GM12878 (cell line): ENCODE measurements around the gene LILRB5. TPM values are rescaled to one million over a fixed set of nuclear protein-coding genes. Genes with fewer than 3 reads are reported as not detected.

Experiments
- ATAC-seq: fragments of 200-7000 bp; cut with Tn5 transposase; 3 replicates; pipeline ENCODE4 v1.9.1; 2020; ENCODE audit warnings: mild to moderate bottlenecking, moderate library complexity
- BruUV-seq: library from RNA; stranded (reverse); fragments of 400-500 nt; replicated peaks from 2 replicates; lab custom pipeline; 2021; lab: Mats Ljungman, UMichigan
- CTCF ChIA-PET: fragments of 300-600 bp; sonication (Branson Sonifier 250); formaldehyde crosslinking; extraction: SDS; loops from one replicate; lab custom pipeline; 2021; ENCODE audit warnings: inconsistent platforms; lab: Yijun Ruan, JAX
- POLR2A ChIA-PET: fragments of 350-600 bp; formaldehyde crosslinking; extraction: SDS; loops from one replicate; lab custom pipeline; 2021; ENCODE audit warnings: inconsistent platforms; lab: Charles Lee
- RAD21 ChIA-PET: fragments of 300-600 bp; sonication (Branson Sonifier 250); formaldehyde crosslinking; loops from one replicate; lab custom pipeline; 2023; ENCODE audit warnings: antibody characterized with exemption; ENCODE audit not compliant: unreplicated experiment; lab: Charles Lee
- SMC1A ChIA-PET: fragments of 300-600 bp; sonication (Branson Sonifier 250); formaldehyde crosslinking; loops from one replicate; lab custom pipeline; 2023; ENCODE audit not compliant: unreplicated experiment, uncharacterized antibody; lab: Charles Lee
- DNase-seq: peaks from one replicate; pipeline ENCODE4 v3.0.0-alpha.2; 2011; ENCODE audit warnings: low read depth, low spot score
- FAIRE-seq: peaks from 3 replicates; lab custom pipeline; 2011; peaks lifted over from hg19 to GRCh38; lab: Jason Lieb, UNC
- H2AFZ ChIP-seq: 2 replicates; pipeline ENCODE4 v1.6.0; 2011; ENCODE audit warnings: low read depth, low read length, control low read depth; ENCODE audit not compliant: control insufficient read depth
- H3K27ac ChIP-seq: 2 replicates; pipeline ENCODE4 v1.5.1; 2011; ENCODE audit warnings: control low read depth; ENCODE audit not compliant: control insufficient read depth, insufficient read depth
- H3K27me3 ChIP-seq, 2 experiments: replicated peaks in 1 of 2; 2 replicates each; pipeline versions ENCODE4 v1.6.0 to v1.6.1; 2011; ENCODE audit warnings: low read length in 1 of 2; ENCODE audit not compliant: control insufficient read depth in 2 of 2, insufficient read depth in 2 of 2
- H3K36me3 ChIP-seq, 2 experiments: 2 replicates each; pipeline ENCODE4 v1.5.1; 2011; ENCODE audit warnings: low read length in 1 of 2; ENCODE audit not compliant: control insufficient read depth in 2 of 2, insufficient read depth in 2 of 2
- H3K4me1 ChIP-seq: 2 replicates; pipeline ENCODE4 v1.6.1; 2011; ENCODE audit warnings: mild to moderate bottlenecking, low read length, moderate library complexity, mixed read lengths; ENCODE audit not compliant: control insufficient read depth, insufficient read depth
- H3K4me2 ChIP-seq: 2 replicates; pipeline ENCODE4 v1.6.0; 2011; ENCODE audit warnings: control low read depth; ENCODE audit not compliant: control insufficient read depth, insufficient read depth
- H3K4me3 ChIP-seq: fragments of 200-600 bp; sonication (generic); 2 replicates; pipeline ENCODE4 v1.5.1; 2016
- H3K79me2 ChIP-seq: 2 replicates; pipeline ENCODE4 v1.6.0; 2011; ENCODE audit warnings: low read length; ENCODE audit not compliant: control insufficient read depth, insufficient read depth
- H3K9ac ChIP-seq: 2 replicates; pipeline ENCODE4 v1.8.0; 2011; ENCODE audit warnings: low read length, control low read depth, mixed read lengths; ENCODE audit not compliant: control insufficient read depth, insufficient read depth
- H3K9me3 ChIP-seq: replicated peaks from 3 replicates; pipeline ENCODE4 v1.5.1; 2011; ENCODE audit warnings: mild to moderate bottlenecking, low read length; ENCODE audit not compliant: control insufficient read depth, insufficient read depth
- H4K20me1 ChIP-seq: 2 replicates; pipeline ENCODE4 v1.6.0; 2011; ENCODE audit not compliant: control insufficient read depth, insufficient read depth
- CUX1 ChIP-seq: IDR thresholded peaks from 2 replicates; pipeline ENCODE4 v1.6.1; 2012; ENCODE audit warnings: improper control_type of control experiment, low read depth, low read length; ENCODE audit not compliant: insufficient replicate concordance
- EED ChIP-seq: sonication (generic); IDR thresholded peaks from 2 replicates; pipeline ENCODE4 v1.6.1; 2016; ENCODE audit warnings: antibody characterized with exemption, low read depth
- HDAC6 ChIP-seq: fragments of 200-600 bp; sonication (generic); IDR thresholded peaks from one replicate; pipeline ENCODE4 v1.8.0; 2017; ENCODE audit warnings: antibody characterized with exemption; ENCODE audit not compliant: unreplicated experiment
- JUNB ChIP-seq: IDR thresholded peaks from 2 replicates; pipeline ENCODE4 v1.6.1; 2016; ENCODE audit warnings: antibody characterized with exemption, mild to moderate bottlenecking
- NBN ChIP-seq: fragments of 450-650 bp; IDR thresholded peaks from 2 replicates; pipeline ENCODE4 v1.6.1; 2016
- NFYA ChIP-seq: IDR thresholded peaks from 2 replicates; pipeline ENCODE4 v1.6.1; 2011; ENCODE audit warnings: low read depth, mild to moderate bottlenecking, low read length, improper control_type of control experiment, borderline replicate concordance
- NFYB ChIP-seq: IDR thresholded peaks from 2 replicates; pipeline ENCODE4 v1.6.1; 2011; ENCODE audit warnings: low read depth, mild to moderate bottlenecking, low read length, improper control_type of control experiment, moderate library complexity; ENCODE audit not compliant: insufficient read depth
- RBBP5 ChIP-seq: fragments of 200-600 bp; sonication (generic); conservative IDR thresholded peaks from 2 replicates; pipeline ENCODE4 v1.6.1; 2016
- SIN3A ChIP-seq: IDR thresholded peaks from 2 replicates; pipeline ENCODE4 v1.6.1; 2012; ENCODE audit warnings: low read depth, low read length, improper control_type of control experiment
- STAT3 ChIP-seq: IDR thresholded peaks from 2 replicates; pipeline ENCODE4 v1.6.1; 2011; ENCODE audit warnings: low read depth, low read length, improper control_type of control experiment
- YBX1 ChIP-seq: fragments of 450-650 bp; IDR thresholded peaks from 2 replicates; pipeline ENCODE4 v1.6.1; 2016; ENCODE audit warnings: antibody characterized with exemption
- WGBS: methylation state at CpG from one replicate; pipeline ENCODE4 v1.1.6; 2016; ENCODE audit warnings: low lambda C conversion rate; ENCODE audit not compliant: insufficient replicate concordance, insufficient coverage; ENCODE audit errors: missing lambda C conversion rate; 5-methylcytosine and 5-hydroxymethylcytosine counted together
- in situ Hi-C: fragments of 300-500 bp; cut with MboI; formaldehyde crosslinking; loops from 9 replicates; pipeline ENCODE4 v1.14.3; 2018; ENCODE audit warnings: mixed read lengths
- intact Hi-C: fragments of 100-400 bp; cut with micrococcal nuclease; formaldehyde crosslinking; loops from one replicate; pipeline ENCODE4 v1.14.2; 2022; ENCODE audit not compliant: unreplicated experiment
- polyA plus RNA-seq, 11 experiments: library from polyadenylated mRNA; depleted of rRNA in 4 of 11; unstranded in 6 of 11; stranded (reverse) in 5 of 11; fragments of >200 nt; fragmentation: Nextera tagmentation in 4 of 11; fragmentation: Illumina TruSeq in 1 of 11; extraction: Ambion mirVana in 4 of 11; extraction: Trizol in 1 of 11; gene quantifications; 1 replicate in 1 of 11; 2 replicates in 10 of 11; pipeline versions ENCODE4 v1.2.1 to v1.2.3, GENCODE V29; 2011 to 2016; ENCODE audit warnings: inconsistent platforms in 2 of 11, missing spikeins in 2 of 11, low read depth in 1 of 11
- total RNA-seq, 4 experiments: library from RNA; depleted of rRNA in 3 of 4; stranded (reverse); fragments of >200 nt in 3 of 4; fragmentation: Illumina TruSeq in 1 of 4; extraction: Trizol in 1 of 4; gene quantifications; 2 replicates each; pipeline versions ENCODE4 v1.2.1 to v1.2.3, GENCODE V29; 2013 to 2021
- TF ChIP-seq, protein P1 (sequence below): fragments of 450-650 bp; IDR thresholded peaks from 2 replicates; pipeline ENCODE4 v1.6.1; 2016; ENCODE audit warnings: mild to moderate bottlenecking
- TF ChIP-seq, protein P2 (sequence below): fragments of 450-650 bp; IDR thresholded peaks from 2 replicates; pipeline ENCODE4 v1.6.1; 2016; ENCODE audit warnings: mild to moderate bottlenecking, moderate library complexity, borderline replicate concordance

Gene LILRB5
- total and polyA plus RNA-seq, 10 of the 15 experiments (the other 5 are each of a cell fraction or from before 2014, with no cell fraction given) = 0.01 to 0.13 TPM; not detected in 8

GRCh38 chr19:54245936-54246335, 11.1 kb downstream of the LILRB5 start:
- TF ChIP-seq, protein P1, sequence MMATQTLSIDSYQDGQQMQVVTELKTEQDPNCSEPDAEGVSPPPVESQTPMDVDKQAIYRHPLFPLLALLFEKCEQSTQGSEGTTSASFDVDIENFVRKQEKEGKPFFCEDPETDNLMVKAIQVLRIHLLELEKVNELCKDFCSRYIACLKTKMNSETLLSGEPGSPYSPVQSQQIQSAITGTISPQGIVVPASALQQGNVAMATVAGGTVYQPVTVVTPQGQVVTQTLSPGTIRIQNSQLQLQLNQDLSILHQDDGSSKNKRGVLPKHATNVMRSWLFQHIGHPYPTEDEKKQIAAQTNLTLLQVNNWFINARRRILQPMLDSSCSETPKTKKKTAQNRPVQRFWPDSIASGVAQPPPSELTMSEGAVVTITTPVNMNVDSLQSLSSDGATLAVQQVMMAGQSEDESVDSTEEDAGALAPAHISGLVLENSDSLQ = no peak
- no peak for TF ChIP-seq CUX1
- TF ChIP-seq NFYB = no peak
- no peak for TF ChIP-seq NFYA
- TF ChIP-seq, protein P2, sequence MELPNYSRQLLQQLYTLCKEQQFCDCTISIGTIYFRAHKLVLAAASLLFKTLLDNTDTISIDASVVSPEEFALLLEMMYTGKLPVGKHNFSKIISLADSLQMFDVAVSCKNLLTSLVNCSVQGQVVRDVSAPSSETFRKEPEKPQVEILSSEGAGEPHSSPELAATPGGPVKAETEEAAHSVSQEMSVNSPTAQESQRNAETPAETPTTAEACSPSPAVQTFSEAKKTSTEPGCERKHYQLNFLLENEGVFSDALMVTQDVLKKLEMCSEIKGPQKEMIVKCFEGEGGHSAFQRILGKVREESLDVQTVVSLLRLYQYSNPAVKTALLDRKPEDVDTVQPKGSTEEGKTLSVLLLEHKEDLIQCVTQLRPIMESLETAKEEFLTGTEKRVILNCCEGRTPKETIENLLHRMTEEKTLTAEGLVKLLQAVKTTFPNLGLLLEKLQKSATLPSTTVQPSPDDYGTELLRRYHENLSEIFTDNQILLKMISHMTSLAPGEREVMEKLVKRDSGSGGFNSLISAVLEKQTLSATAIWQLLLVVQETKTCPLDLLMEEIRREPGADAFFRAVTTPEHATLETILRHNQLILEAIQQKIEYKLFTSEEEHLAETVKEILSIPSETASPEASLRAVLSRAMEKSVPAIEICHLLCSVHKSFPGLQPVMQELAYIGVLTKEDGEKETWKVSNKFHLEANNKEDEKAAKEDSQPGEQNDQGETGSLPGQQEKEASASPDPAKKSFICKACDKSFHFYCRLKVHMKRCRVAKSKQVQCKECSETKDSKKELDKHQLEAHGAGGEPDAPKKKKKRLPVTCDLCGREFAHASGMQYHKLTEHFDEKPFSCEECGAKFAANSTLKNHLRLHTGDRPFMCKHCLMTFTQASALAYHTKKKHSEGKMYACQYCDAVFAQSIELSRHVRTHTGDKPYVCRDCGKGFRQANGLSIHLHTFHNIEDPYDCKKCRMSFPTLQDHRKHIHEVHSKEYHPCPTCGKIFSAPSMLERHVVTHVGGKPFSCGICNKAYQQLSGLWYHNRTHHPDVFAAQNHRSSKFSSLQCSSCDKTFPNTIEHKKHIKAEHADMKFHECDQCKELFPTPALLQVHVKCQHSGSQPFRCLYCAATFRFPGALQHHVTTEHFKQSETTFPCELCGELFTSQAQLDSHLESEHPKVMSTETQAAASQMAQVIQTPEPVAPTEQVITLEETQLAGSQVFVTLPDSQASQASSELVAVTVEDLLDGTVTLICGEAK = no peak
- no peak for TF ChIP-seq SIN3A
- TF ChIP-seq RBBP5 = no peak
- TF ChIP-seq STAT3 = no peak
- TF ChIP-seq YBX1 = no peak
- no peak for TF ChIP-seq NBN
- TF ChIP-seq EED = no peak
- TF ChIP-seq HDAC6 = no peak
- no peak for TF ChIP-seq JUNB
- TF ChIP-seq, all 136 proteins: peak for 0
- Histone ChIP-seq H3K9me3 (no peaks in the 10 kb centered on the region), H2AFZ (no peak overlapping the region), H3K4me2 (no peak overlapping the region), H3K79me2 (no peaks in the 10 kb centered on the region), H3K4me3 (no peak overlapping the region), H3K4me1 (no peaks in the 10 kb centered on the region; the same call in 1 of the 2 replicates), H3K9ac (no peak overlapping the region), H4K20me1 (no peaks in the 10 kb centered on the region), H3K27ac (no peak overlapping the region), H3K27me3 (no peaks in the 10 kb centered on the region; a peak in 1 of 4 replicates), H3K36me3 (no peaks in the 10 kb centered on the region)
- CTCF ChIA-PET = interaction anchor here (0.6 kb wide), 1 partner anchor 65 kb away, joined by 3 read pairs; no protein-coding TSS in a partner anchor
- POLR2A ChIA-PET = no interaction called here
- DNase-seq = no peak
- intact Hi-C loops (no loop called here), in situ Hi-C loops (no loop called here)
- no peak for FAIRE-seq
- SMC1A ChIA-PET = no interaction called here
- WGBS = 0% methylated on average over 3 of the region's 3 CpGs
- ATAC-seq = no peak
- no TSS peak for BruUV-seq
- RAD21 ChIA-PET = no interaction called here
